Activated naive CD4-positive, alpha-beta T cell treated with anti-CD3 and anti-CD28 coated beads for 36 hours (primary cell): ENCODE measurements around the gene PRDM7. TPM values are rescaled to one million over a fixed set of nuclear protein-coding genes. Genes with fewer than 3 reads are reported as not detected.
"Not testable (repeated sequence)": the region's sequence is repeated elsewhere in the genome, so short reads cannot be mapped to it uniquely, and the experiment has no call there.

Experiments
- CTCF ChIA-PET: fragments of 350-600 bp; sonication (Branson Sonifier 250); formaldehyde crosslinking; loops from one replicate; lab custom pipeline; 2021; ENCODE audit warnings: antibody characterized with exemption; lab: Charles Lee
- DNase-seq: peaks from one replicate; pipeline ENCODE4 v3.0.0-alpha.2; 2020
- H3K27ac Mint-ChIP-seq: one replicate; pipeline ENCODE4 v1.8.0; 2021; ENCODE audit warnings: mild to moderate bottlenecking, mixed read lengths
- H3K27me3 Mint-ChIP-seq: one replicate; pipeline ENCODE4 v1.8.0; 2021; ENCODE audit warnings: low read depth, mixed read lengths
- H3K36me3 Mint-ChIP-seq: one replicate; pipeline ENCODE4 v1.8.0; 2021; ENCODE audit warnings: low read depth, mixed read lengths
- H3K4me1 Mint-ChIP-seq: one replicate; pipeline ENCODE4 v1.8.0; 2021; ENCODE audit warnings: low read depth, mixed read lengths
- H3K4me3 Mint-ChIP-seq: one replicate; pipeline ENCODE4 v1.8.0; 2021; ENCODE audit warnings: mild to moderate bottlenecking, moderate library complexity, mixed read lengths
- H3K9me3 Mint-ChIP-seq: one replicate; pipeline ENCODE4 v1.8.0; 2021; ENCODE audit warnings: mixed read lengths
- intact Hi-C: fragments of 100-400 bp; cut with micrococcal nuclease; formaldehyde crosslinking; loops from one replicate; pipeline ENCODE4 v1.15.1; 2023
- total RNA-seq, 2 experiments: library from RNA; stranded (reverse); gene quantifications; one replicate each; pipeline ENCODE4 v1.2.3, GENCODE V29; 2021

PRDM7 gene
- total RNA-seq, 2 experiments from 2014 or later = not detected

- Mint-ChIP-seq H3K27ac (no peak overlapping the region), H3K4me3 (peak overlapping the region; percentile 67), H3K9me3 (peaks cover 2% of the 10 kb centered on the region), H3K4me1 (peaks cover 15% of the 10 kb centered on the region), H3K27me3 (peaks cover 3% of the 10 kb centered on the region), H3K36me3 (peaks cover 2% of the 10 kb centered on the region)
- DNase-seq = no peak
- intact Hi-C loops = loop anchor here (2.0 kb wide), 1 partner anchor 91 kb away; no protein-coding TSS in a partner anchor
- CTCF ChIA-PET = interaction anchor here (1.2 kb wide), 1 partner anchor 9 kb away, joined by 3 read pairs; no protein-coding TSS in a partner anchor
These were observed 58.9 kb downstream of the PRDM7 start for GRCh38 chr16:90018297-90018651.

- Mint-ChIP-seq H3K4me3 (no peak overlapping the region), H3K27me3 (peaks cover 3% of the 10 kb centered on the region), H3K36me3 (no peaks in the 10 kb centered on the region), H3K27ac (no peak overlapping the region), H3K4me1 (peaks cover 6% of the 10 kb centered on the region), H3K9me3 (no peaks in the 10 kb centered on the region)
- CTCF ChIA-PET = no interaction called here
- intact Hi-C loops = no loop called here
- DNase-seq = no peak
These were observed 60.7 kb downstream of the PRDM7 start for GRCh38 chr16:90016339-90016950.

GRCh38 chr16:90015586-90016338 lies 61.4 kb downstream of the PRDM7 start:
- Mint-ChIP-seq H3K27ac (no peak overlapping the region), H3K36me3 (no peaks in the 10 kb centered on the region), H3K27me3 (peaks cover 3% of the 10 kb centered on the region), H3K4me1 (peaks cover 8% of the 10 kb centered on the region), H3K4me3 (no peak overlapping the region), H3K9me3 (no peaks in the 10 kb centered on the region)
- intact Hi-C loops = no loop called here
- CTCF ChIA-PET = no interaction called here
- DNase-seq = no peak

- no peak for DNase-seq
- no peaks in the 10 kb centered on the region for H3K9me3 Mint-ChIP-seq
- intact Hi-C loops = no loop called here
- CTCF ChIA-PET = no interaction called here
- no peaks in the 10 kb centered on the region for H3K36me3 Mint-ChIP-seq
- peaks cover 21% of the 10 kb centered on the region for H3K4me1 Mint-ChIP-seq
- H3K27me3 Mint-ChIP-seq = no peaks in the 10 kb centered on the region
- H3K4me3 Mint-ChIP-seq = no peak overlapping the region
- no peak overlapping the region for H3K27ac Mint-ChIP-seq
These were observed 64.0 kb downstream of the PRDM7 start for GRCh38 chr16:90012991-90013745.

- Mint-ChIP-seq H3K4me3 (no peak overlapping the region), H3K36me3 (no peaks in the 10 kb centered on the region), H3K27me3 (no peaks in the 10 kb centered on the region), H3K27ac (no peak overlapping the region), H3K9me3 (no peaks in the 10 kb centered on the region), H3K4me1 (peaks cover 21% of the 10 kb centered on the region)
- intact Hi-C loops = no loop called here
- CTCF ChIA-PET = no interaction called here
- DNase-seq = no peak
These were observed 65.1 kb downstream of the PRDM7 start for GRCh38 chr16:90011908-90012501.

- DNase-seq = no peak
- Mint-ChIP-seq H3K4me1 (peaks cover 21% of the 10 kb centered on the region), H3K9me3 (no peaks in the 10 kb centered on the region), H3K27ac (no peak overlapping the region), H3K4me3 (no peak overlapping the region), H3K27me3 (no peaks in the 10 kb centered on the region), H3K36me3 (no peaks in the 10 kb centered on the region)
- intact Hi-C loops = no loop called here
- CTCF ChIA-PET = no interaction called here
These were observed 65.7 kb downstream of the PRDM7 start for GRCh38 chr16:90011508-90011819.

GRCh38 chr16:90010676-90011507 lies 66.2 kb downstream of the PRDM7 start:
- H3K4me1 Mint-ChIP-seq = peaks cover 21% of the 10 kb centered on the region
- intact Hi-C loops = no loop called here
- no peak for DNase-seq

GRCh38 chr16:90009172-90009899 lies 67.8 kb downstream of the PRDM7 start:
- Mint-ChIP-seq H3K36me3 (no peaks in the 10 kb centered on the region), H3K4me3 (peak overlapping the region; percentile 59), H3K4me1 (peaks cover 21% of the 10 kb centered on the region), H3K27ac (no peak overlapping the region), H3K27me3 (no peaks in the 10 kb centered on the region), H3K9me3 (no peaks in the 10 kb centered on the region)
- DNase-seq = no peak
- intact Hi-C loops = no loop called here
- CTCF ChIA-PET = interaction anchor here (1.1 kb wide), 1 partner anchor 9 kb away, joined by 3 read pairs; no protein-coding TSS in a partner anchor

More at GRCh38 chr16:90010676-90011507, 66.2 kb downstream of the PRDM7 start:
- Mint-ChIP-seq H3K4me3 (no peak overlapping the region), H3K27me3 (no peaks in the 10 kb centered on the region), H3K36me3 (no peaks in the 10 kb centered on the region), H3K27ac (no peak overlapping the region), H3K9me3 (no peaks in the 10 kb centered on the region)
- CTCF ChIA-PET = no interaction called here

- H3K27ac Mint-ChIP-seq = no peak overlapping the region
- CTCF ChIA-PET = interaction anchor here (1.1 kb wide), 1 partner anchor 10 kb away, joined by 3 read pairs; no protein-coding TSS in a partner anchor
- H3K27me3 Mint-ChIP-seq = no peaks in the 10 kb centered on the region
- intact Hi-C loops = no loop called here
- peak overlapping the region; percentile 59 for H3K4me3 Mint-ChIP-seq
- H3K36me3 Mint-ChIP-seq = no peaks in the 10 kb centered on the region
- no peaks in the 10 kb centered on the region for H3K9me3 Mint-ChIP-seq
- H3K4me1 Mint-ChIP-seq = peaks cover 21% of the 10 kb centered on the region
- DNase-seq = peak; percentile 78
These were observed 68.4 kb downstream of the PRDM7 start for GRCh38 chr16:90008708-90009145.

- DNase-seq, H3K36me3 Mint-ChIP-seq, H3K9me3 Mint-ChIP-seq, H3K27ac Mint-ChIP-seq, H3K4me3 Mint-ChIP-seq, H3K27me3 Mint-ChIP-seq, intact Hi-C loops, CTCF ChIA-PET: not testable (repeated sequence)
- peaks cover 21% of the 10 kb centered on the region for H3K4me1 Mint-ChIP-seq
These were observed 69.4 kb downstream of the PRDM7 start for GRCh38 chr16:90007635-90008234.

GRCh38 chr16:90007015-90007414 lies 70.1 kb downstream of the PRDM7 start:
- H3K4me3 Mint-ChIP-seq = no peak overlapping the region
- CTCF ChIA-PET = no interaction called here
- intact Hi-C loops = no loop called here
- no peak for DNase-seq
- H3K4me1 Mint-ChIP-seq = peaks cover 21% of the 10 kb centered on the region
- H3K27me3 Mint-ChIP-seq = no peaks in the 10 kb centered on the region
- no peak overlapping the region for H3K27ac Mint-ChIP-seq
- H3K9me3 Mint-ChIP-seq = no peaks in the 10 kb centered on the region
- no peaks in the 10 kb centered on the region for H3K36me3 Mint-ChIP-seq
